ENCODE results near the gene GADD45A. TPM values are rescaled to one million over a fixed set of nuclear protein-coding genes. Genes with fewer than 3 reads are reported as not detected.

GADD45A gene
- total RNA-seq, 1 experiment from 2014 or later, result 24.1 TPM

DNA sequence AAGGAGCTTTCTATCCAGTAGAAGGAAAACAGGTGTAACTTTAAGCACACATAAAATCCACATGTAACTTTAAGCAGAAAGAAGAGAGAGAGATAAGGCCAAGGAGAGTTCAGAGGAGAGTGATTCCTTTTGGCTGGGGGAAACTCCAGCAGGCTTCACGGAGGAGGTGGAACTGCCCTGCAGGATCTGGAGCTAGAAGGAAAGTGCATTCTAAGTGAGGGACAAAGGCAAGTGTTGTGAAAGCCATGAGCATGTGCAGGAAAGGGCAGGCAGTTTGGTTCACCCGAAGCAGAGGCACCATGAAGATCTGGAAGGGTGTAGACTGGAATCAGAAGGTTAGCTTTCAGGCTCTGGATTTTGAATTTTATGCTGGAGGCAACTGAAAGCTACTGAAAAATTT lies 46.3 kb downstream of the GADD45A start:
- in situ Hi-C loops (cut with HindIII; ENCODE audit: low pct_unique_long_range_greater_than_20kb, low sequenced_read_pairs), result no loop called here
- no peak for DNase-seq (ENCODE audit: low read depth)

DNA sequence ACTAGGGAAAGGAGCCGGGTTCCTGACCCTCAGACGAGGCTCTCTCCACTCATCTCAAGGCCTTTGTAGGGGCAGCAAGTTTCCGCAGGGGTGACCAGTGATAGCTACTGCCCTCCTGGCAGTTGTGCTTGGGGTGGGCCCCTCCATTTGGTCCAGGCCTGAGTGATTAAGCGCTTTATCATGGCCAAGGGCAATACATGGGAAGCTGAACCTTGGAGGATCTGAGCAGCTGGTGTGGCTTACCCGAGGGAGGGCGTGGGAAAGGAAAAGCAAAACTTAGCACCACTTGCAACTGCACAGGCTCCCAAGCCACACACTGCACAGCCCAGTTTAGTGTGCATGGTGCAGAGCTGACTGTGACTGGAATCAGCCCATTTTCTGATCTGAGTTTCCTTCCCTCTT lies 47.8 kb downstream of the GADD45A start:
- no peak for DNase-seq (ENCODE audit: low read depth)
- in situ Hi-C loops (cut with HindIII; ENCODE audit: low pct_unique_long_range_greater_than_20kb, low sequenced_read_pairs), result no loop called here

DNA sequence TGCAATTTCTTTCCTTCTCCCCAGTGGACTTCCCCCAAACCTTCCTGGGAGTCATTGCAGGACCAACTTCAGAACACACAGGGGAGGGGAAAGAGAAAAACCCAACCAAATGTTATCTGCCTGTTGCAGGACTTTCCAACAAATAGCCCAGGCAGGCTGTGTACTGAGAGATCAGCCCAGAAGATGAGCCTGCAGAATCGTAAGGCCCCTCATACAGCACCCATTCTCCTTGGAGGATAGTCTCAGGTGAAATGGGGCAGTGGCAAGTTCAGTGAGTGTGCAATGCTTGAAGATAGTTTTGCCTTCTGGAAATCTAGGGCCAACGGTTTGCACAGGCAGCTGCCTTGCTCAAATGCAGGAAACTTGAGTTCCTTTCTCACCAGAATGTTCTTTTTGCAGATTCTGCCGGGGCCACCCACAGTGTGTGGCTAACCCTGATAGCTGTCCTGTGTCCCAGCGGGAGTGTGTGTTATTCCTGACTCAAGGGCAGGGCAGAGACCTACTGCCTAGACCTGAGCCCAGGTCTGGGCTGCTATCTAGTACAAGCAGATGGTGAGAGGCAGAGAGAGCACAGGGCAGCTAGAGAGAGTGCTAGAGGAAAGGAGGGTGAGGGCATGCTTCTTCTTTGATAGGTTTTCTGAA lies 48.8 kb downstream of the GADD45A start:
- no peak for DNase-seq (ENCODE audit: low read depth)
- in situ Hi-C loops (cut with HindIII; ENCODE audit: low pct_unique_long_range_greater_than_20kb, low sequenced_read_pairs), result no loop called here

DNA sequence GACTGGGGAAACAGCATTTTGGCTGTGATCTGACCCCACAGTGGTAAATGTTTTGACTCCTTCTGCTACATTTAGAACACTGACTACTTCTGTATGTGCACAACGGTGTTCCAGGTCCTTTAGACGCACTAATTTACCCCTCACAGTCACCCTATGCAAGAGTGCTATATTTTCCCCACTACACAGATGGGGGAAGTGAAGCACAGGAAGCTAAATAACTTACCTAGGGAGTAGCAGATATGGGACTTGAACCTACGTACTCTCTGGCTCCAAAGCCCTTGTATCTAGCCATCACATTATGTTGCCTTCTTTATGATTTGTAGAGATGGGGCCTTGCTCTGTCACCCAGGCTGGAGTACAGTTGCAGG lies 49.3 kb downstream of the GADD45A start:
- DNase-seq (ENCODE audit: low read depth), result no peak
- in situ Hi-C loops (cut with HindIII; ENCODE audit: low pct_unique_long_range_greater_than_20kb, low sequenced_read_pairs), result no loop called here

DNA sequence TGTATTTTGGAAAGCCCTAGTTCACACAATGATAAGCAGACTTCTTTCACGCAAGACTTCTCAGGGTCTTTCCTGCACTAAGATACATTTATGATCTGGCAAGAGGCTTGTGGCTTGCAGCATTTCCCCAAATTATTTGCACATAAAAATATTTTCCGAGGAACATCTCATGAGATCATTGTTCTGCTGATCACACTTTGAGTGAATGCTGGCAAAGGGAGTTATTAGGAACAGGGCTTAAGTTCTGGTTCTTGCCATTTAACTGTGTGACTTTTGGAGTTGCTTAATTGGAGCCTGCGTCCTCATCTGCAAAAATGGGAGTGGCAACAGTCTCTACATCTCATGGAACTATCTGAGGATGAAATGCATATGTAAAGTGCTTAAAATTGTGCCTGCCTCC lies 50.2 kb downstream of the GADD45A start:
- DNase-seq (ENCODE audit: low read depth), result no peak
- in situ Hi-C loops (cut with HindIII; ENCODE audit: low pct_unique_long_range_greater_than_20kb, low sequenced_read_pairs), result no loop called here

DNA sequence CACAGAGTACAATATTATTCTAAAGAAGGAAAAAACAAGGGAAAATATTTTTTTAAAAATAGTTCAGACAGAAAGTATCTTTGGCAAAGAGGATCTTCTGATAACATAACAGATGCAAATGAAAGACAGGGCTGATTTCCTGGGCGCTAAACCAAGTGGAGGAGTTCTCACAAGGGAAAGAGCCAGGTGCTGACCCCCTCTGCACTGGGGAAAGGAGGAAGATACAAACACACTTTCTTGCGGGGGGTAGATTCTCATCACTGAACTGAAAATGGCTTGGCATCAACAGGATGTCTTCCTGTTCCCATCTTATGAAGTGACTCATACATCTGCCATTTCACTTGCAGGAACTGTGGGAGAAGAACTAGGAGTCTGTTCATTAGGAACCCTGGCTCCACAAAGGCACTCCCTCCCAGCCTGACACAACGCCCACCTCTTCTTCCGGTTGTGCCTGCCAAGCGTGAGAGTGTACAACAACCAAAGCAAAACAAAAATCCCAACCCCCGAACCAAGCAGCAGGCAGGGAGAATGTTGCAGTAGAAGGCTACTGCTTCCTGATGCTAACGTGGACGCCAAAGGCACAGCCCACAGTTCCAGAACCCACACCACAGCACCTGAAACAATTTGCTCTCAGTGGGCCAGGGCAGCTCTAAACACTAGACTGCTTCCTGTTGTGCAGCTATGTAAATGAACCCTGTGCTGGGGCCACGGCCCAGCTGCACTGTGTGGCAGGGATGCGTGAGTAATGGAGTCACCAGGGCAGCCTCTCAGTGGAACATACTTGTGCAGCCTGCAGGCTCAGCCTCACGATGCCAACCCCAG lies 51.0 kb downstream of the GADD45A start:
- in situ Hi-C loops (cut with HindIII; ENCODE audit: low pct_unique_long_range_greater_than_20kb, low sequenced_read_pairs), result no loop called here

DNA sequence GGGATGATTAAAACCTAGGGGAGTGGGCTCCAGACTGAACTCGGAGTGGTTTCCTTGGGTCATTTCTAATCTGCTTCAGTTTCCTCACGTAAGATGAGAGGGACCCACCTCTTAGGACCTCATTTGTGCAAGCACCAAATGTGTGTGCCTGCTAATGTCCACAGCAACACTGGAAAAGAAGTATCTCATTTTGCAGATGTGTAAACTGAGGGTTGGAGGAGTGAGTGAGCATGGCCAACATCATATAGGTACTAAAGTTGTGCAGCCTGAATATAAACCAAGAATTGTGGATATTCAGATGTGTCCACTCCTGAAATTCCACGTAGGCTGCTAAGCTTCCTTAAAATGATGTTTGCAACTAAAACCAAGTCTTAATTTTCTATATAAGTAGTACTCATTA lies 51.7 kb downstream of the GADD45A start:
- in situ Hi-C loops (cut with HindIII; ENCODE audit: low pct_unique_long_range_greater_than_20kb, low sequenced_read_pairs), result no loop called here
- DNase-seq (ENCODE audit: low read depth), result no peak

More for the DNA sequence above, 51.0 kb downstream of the GADD45A start:
- DNase-seq (ENCODE audit: low read depth), result peak; percentile 83

DNA sequence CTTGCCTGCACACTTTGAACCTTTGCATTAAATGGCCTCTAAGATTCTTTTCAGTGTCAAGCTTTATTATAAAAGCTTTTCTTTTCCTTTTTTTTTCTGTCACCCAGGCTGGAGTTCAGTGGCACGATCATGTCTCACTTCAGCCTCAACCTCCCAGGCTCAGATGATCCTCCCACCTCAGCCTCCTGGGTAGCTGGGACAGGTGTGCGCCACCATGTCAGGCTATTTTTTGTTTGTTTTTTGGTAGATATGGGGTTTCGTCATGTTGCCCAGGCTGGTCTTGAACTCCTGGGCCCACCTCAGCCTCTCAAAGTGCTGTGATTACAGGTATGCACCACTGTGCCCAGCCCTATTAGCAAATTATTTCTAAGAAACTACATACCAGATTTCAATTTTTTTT lies 52.9 kb downstream of the GADD45A start:
- in situ Hi-C loops (cut with HindIII; ENCODE audit: low pct_unique_long_range_greater_than_20kb, low sequenced_read_pairs), result no loop called here

More for the DNA sequence above, 52.9 kb downstream of the GADD45A start:
- DNase-seq (ENCODE audit: low read depth), result no peak

Other genes with a start within 250 kb of the GADD45A start
- 41.9 and 60.4 TPM in 2 replicates for gene GNG12, start 148.3 kb downstream of the GADD45A start, total RNA-seq (2014; rRNA removed; shearing (Covaris generic); ENCODE audit: low replicate concordance)